ENCODE measurements around the gene PLA2G2E.
"Not testable (repeated sequence)": the region's sequence is repeated elsewhere in the genome, so short reads cannot be mapped to it uniquely, and the experiment has no call there.

PLA2G2E gene

DNA sequence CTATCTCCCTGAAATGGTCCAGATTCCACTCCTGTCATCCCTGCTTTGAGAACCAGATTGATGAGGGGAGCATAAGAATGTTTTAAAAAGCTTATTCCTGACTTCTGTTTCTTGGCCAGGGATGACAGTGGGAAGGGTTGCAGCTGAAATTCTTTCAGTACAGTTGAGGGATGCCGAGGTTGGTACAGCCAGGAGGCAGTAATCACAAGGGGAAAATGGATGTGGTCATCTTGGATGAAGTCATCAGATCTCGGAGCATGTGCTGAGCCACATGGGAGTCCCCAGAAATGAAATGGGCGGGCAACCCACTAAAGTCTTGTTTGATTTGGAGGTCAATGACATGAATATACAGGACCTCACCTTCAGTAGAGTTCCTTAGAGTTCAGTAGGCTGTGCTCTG, 18.7 kb upstream of the PLA2G2E start:
- peaks cover 6% of the 10 kb centered on the region for H3K4me1 Mint-ChIP-seq (ENCODE audit: low read depth)
- no peaks in the 10 kb centered on the region for H3K36me3 Mint-ChIP-seq (ENCODE audit: low read depth)
- no peak overlapping the region for H3K27ac Mint-ChIP-seq
- H3K4me3 Mint-ChIP-seq: no peak overlapping the region
- H3K9me3 Mint-ChIP-seq: no peaks in the 10 kb centered on the region
- H3K27me3 Mint-ChIP-seq: peaks cover 11% of the 10 kb centered on the region

DNA sequence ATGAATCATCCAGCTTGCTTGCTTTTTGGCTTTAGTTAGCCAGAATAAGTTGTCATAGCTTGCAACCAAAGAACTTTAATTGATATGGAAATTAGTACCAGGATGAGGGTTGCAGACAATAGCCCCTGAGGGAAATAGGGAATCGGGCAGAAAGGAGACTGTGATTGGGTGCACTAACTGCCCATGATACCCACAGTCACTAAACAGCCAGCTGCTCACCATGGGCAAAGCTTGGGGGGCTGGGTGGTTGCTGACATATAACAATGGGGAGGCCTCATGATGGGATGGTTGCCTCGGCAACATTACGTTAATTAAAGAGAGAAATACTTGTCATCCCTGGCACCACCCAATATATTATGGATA, 17.8 kb upstream of the PLA2G2E start:
- Mint-ChIP-seq H3K4me3 (no peak overlapping the region), H3K27ac (no peak overlapping the region), H3K36me3 (ENCODE audit: low read depth) (no peaks in the 10 kb centered on the region), H3K4me1 (ENCODE audit: low read depth) (peaks cover 3% of the 10 kb centered on the region), H3K9me3 (no peaks in the 10 kb centered on the region), H3K27me3 (peaks cover 2% of the 10 kb centered on the region)

DNA sequence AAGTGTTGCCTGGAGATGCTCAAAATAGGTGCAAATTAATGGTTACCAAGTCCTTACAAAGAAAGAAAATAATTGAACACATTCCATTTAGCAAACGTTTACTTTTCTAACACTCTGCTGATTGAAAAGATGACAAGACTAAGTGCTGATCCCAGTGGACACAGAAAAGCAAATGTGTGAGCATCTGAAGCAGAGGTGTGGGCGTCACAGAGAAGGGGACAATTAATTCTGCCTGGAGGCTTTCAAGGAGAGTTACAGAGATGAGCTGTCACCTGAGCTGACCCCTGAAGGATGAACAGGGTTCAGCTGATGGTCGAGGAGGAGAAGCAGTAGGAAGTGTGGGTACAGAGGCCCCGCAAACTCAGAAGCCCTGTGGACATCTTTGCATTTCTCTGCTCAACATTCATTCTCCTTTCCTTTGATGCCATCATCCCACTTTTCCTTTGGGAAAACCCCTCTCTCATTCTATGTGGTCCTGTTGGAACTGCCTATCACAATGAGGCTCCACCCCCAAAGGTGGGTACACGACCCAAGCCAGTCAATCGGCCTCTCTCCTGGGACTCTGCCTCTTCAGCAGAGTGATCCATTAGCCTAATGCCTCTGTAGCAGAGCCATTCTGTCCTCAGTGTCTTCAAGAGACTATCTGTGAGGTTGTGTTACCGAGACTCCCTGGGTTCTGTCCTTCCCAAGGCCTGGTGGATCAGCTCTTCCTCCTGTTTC, 17.2 kb upstream of the PLA2G2E start:
- Mint-ChIP-seq H3K27me3 (no peaks in the 10 kb centered on the region), H3K36me3 (ENCODE audit: low read depth) (no peaks in the 10 kb centered on the region), H3K4me1 (ENCODE audit: low read depth) (no peaks in the 10 kb centered on the region), H3K4me3 (no peak overlapping the region), H3K27ac (no peak overlapping the region), H3K9me3 (no peaks in the 10 kb centered on the region)

DNA sequence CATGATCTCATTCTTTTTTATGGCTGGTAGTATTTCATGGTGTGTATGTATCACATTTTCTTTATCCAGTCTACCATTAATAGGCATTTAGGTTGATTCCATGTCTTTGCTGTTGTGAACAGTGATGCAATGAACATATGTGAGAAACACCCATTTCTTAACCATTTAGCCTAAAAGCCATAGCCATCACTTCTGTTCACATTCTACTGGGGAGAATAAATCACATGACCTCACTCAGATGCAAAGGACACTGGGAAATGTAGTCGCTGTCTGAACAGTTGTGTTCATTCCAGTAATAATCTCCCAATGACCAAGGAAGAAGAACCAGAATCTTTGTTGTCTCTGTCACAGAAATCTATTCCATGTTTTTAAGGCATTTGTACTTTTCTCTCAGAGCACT, 15.1 kb upstream of the PLA2G2E start:
- Mint-ChIP-seq H3K4me1 (ENCODE audit: low read depth) (no peaks in the 10 kb centered on the region), H3K9me3 (no peaks in the 10 kb centered on the region), H3K4me3 (no peak overlapping the region), H3K36me3 (ENCODE audit: low read depth) (no peaks in the 10 kb centered on the region), H3K27ac (no peak overlapping the region), H3K27me3 (no peaks in the 10 kb centered on the region)

DNA sequence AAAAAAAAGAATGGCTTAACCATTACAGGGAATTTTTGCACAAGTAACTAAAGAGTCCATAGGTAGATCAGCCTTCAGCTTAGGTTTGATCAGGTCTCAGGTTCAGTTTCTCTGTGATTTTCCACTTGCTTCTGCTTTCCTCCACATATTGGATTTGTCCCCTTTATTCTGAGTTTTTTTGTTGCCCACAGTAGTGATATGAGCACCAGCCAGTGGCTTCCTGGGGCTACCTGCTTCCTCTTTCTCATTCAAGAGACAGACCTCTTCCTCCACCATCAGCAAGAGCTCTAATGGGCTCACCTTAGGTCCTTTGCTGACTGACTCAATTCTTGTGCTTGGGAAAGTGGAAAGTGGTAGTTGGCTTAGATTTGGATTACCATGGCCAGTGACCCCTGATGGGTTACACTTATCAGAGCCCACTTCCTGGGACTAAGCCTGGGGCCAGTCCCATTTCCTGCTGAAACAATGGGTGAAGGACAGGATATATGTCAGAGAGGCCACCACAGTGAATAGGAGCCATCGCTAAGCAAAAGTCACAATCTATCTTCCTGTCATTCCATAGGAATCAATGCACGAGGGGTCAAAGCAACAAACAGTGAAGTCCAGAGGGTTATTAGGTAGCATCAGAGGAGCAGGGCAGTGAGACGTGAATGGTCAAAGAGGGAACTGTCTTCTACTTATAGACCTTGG, 12.8 kb upstream of the PLA2G2E start:
- H3K27me3 Mint-ChIP-seq: no peaks in the 10 kb centered on the region
- H3K4me1 Mint-ChIP-seq (ENCODE audit: low read depth): no peaks in the 10 kb centered on the region
- peaks cover 6% of the 10 kb centered on the region for H3K36me3 Mint-ChIP-seq (ENCODE audit: low read depth)
- H3K27ac Mint-ChIP-seq: no peak overlapping the region
- peaks cover 7% of the 10 kb centered on the region for H3K9me3 Mint-ChIP-seq
- H3K4me3 Mint-ChIP-seq: no peak overlapping the region

DNA sequence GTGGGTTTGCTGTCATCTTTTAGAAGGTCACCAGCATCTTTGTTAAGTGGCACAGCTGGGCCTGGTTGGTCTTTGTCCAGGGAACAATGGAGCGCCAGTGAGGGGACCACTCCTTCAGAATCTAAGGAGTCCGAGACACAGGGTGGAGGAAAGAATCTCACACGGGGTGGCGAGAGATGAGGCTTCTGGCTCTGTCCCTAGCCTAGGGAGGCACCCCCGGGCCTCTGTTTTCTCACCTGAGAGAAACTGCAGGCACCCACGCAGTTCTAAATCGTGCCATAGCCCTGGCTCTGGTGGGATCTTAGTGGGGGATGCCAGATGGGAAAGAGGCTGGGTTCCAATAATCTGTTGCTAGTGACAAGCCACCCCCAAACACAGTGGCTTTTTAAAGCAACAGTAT, 10.9 kb upstream of the PLA2G2E start:
- Mint-ChIP-seq H3K36me3 (ENCODE audit: low read depth) (peaks cover 6% of the 10 kb centered on the region), H3K27ac (no peak overlapping the region), H3K4me3 (no peak overlapping the region), H3K4me1 (ENCODE audit: low read depth) (no peaks in the 10 kb centered on the region), H3K27me3 (no peaks in the 10 kb centered on the region), H3K9me3 (peaks cover 7% of the 10 kb centered on the region)

DNA sequence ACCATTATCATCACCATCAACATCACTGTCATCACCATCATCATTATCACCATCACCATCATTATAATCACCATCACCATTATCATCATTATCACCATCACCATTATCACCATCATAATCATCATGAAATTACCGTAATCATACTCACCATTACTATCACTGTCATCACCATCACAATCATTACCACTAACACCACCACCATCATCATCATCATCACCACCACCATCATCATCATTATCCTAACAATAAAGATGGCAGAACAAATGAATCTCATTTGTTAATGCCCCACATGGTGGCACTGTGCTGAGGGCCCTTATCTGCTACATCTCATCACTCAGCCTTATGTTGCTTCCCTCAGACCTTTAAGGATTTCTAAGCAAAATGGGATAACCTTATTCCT, 9.4 kb upstream of the PLA2G2E start:
- H3K9me3 Mint-ChIP-seq: peaks cover 7% of the 10 kb centered on the region
- H3K27me3 Mint-ChIP-seq: no peaks in the 10 kb centered on the region
- H3K27ac Mint-ChIP-seq: no peak overlapping the region
- H3K4me3 Mint-ChIP-seq: no peak overlapping the region
- peaks cover 6% of the 10 kb centered on the region for H3K36me3 Mint-ChIP-seq (ENCODE audit: low read depth)
- no peaks in the 10 kb centered on the region for H3K4me1 Mint-ChIP-seq (ENCODE audit: low read depth)

- not testable (repeated sequence) for H3K27ac Mint-ChIP-seq; H3K36me3 Mint-ChIP-seq (ENCODE audit: low read depth); H3K4me1 Mint-ChIP-seq (ENCODE audit: low read depth); H3K9me3 Mint-ChIP-seq; H3K4me3 Mint-ChIP-seq; H3K27me3 Mint-ChIP-seq
These were observed 3.7 kb upstream of the PLA2G2E start for GRCh38 chr1:19927130-19927421.

DNA sequence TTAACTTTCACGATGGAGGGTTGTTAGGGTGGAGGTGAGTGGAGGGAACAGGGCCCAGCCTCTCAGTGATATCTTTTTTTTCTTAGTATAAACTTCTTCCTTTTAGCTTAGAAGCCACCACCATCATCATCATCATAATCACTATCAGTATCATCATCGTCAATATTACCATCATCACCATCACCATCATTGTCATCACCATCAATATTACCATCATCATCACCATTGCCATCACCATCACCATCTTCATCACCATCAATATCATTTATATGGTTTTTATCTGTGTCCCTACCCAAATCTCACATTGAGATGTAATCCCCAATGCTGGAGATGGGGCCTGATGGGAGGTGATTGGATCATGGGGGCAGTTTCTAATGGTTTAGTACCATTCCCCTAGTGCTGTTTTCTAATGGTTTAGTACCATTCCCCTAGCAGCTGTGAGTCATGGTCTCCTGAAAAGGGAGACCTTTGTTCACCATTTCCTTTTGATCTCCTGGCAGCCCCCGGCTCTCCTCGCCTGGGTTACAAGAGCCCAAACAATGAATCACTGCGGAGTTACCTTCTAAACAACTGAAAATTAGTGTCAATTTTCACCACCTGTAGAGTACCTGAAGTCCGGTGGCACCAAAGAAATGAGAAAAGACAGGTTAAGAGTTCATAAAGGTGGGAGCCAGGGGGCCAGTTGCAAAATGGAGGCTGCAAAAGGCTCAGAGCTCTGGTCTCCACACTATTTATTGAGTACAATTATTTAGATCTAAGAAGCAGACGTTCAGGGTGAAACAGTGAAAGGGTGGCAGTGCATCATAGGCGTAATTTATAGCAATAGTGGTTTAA, 3.1 kb upstream of the PLA2G2E start:
- Mint-ChIP-seq H3K9me3 (no peaks in the 10 kb centered on the region), H3K27me3 (peaks cover 8% of the 10 kb centered on the region), H3K27ac (no peak overlapping the region), H3K36me3 (ENCODE audit: low read depth) (no peaks in the 10 kb centered on the region), H3K4me3 (no peak overlapping the region), H3K4me1 (ENCODE audit: low read depth) (no peaks in the 10 kb centered on the region)

- Mint-ChIP-seq H3K9me3 (no peaks in the 10 kb centered on the region), H3K36me3 (ENCODE audit: low read depth) (no peaks in the 10 kb centered on the region), H3K4me1 (ENCODE audit: low read depth) (no peaks in the 10 kb centered on the region), H3K27ac (no peak overlapping the region), H3K4me3 (no peak overlapping the region), H3K27me3 (peaks cover 8% of the 10 kb centered on the region)
These were observed 2.1 kb upstream of the PLA2G2E start for GRCh38 chr1:19925342-19926070.

- Mint-ChIP-seq H3K9me3 (no peaks in the 10 kb centered on the region), H3K4me1 (ENCODE audit: low read depth) (no peaks in the 10 kb centered on the region), H3K4me3 (no peak overlapping the region), H3K36me3 (ENCODE audit: low read depth) (no peaks in the 10 kb centered on the region), H3K27me3 (peaks cover 8% of the 10 kb centered on the region), H3K27ac (no peak overlapping the region)
These were observed 533 bp upstream of the PLA2G2E start for GRCh38 chr1:19923953-19924346.

- H3K4me3 Mint-ChIP-seq: no peak overlapping the region
These were observed 1.3 kb downstream of the PLA2G2E start for GRCh38 chr1:19922015-19922688.

DNA sequence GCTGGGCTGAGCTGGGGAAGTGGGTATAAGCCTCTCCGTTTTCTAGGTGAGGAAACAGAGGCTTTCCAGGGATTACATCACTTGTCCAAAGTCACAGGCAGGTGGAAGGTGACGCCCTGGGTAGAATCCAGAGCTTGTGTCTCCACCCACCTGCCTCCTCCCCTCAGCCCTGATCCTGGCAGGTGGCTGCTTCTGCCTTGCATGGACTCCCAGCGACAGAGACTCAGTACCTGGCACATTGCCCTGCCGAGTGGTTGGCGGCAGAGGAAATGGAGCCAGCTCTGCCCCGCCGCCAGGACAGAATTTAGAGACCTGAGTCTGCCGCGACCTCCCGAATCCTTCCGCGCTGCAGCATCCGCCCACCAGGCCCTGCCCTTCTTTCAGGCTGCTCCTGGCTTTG, 2.1 kb downstream of the PLA2G2E start:
- H3K4me3 Mint-ChIP-seq: no peak overlapping the region
- no peaks in the 10 kb centered on the region for H3K36me3 Mint-ChIP-seq (ENCODE audit: low read depth)
- H3K27ac Mint-ChIP-seq: no peak overlapping the region
- peaks cover 4% of the 10 kb centered on the region for H3K27me3 Mint-ChIP-seq
- H3K4me1 Mint-ChIP-seq (ENCODE audit: low read depth): peaks cover 3% of the 10 kb centered on the region
- H3K9me3 Mint-ChIP-seq: no peaks in the 10 kb centered on the region

More at GRCh38 chr1:19922015-19922688, 1.3 kb downstream of the PLA2G2E start:
- no peaks in the 10 kb centered on the region for H3K36me3 Mint-ChIP-seq (ENCODE audit: low read depth)
- H3K4me1 Mint-ChIP-seq (ENCODE audit: low read depth): peaks cover 3% of the 10 kb centered on the region
- H3K27me3 Mint-ChIP-seq: peaks cover 8% of the 10 kb centered on the region
- no peaks in the 10 kb centered on the region for H3K9me3 Mint-ChIP-seq
- H3K27ac Mint-ChIP-seq: no peak overlapping the region

DNA sequence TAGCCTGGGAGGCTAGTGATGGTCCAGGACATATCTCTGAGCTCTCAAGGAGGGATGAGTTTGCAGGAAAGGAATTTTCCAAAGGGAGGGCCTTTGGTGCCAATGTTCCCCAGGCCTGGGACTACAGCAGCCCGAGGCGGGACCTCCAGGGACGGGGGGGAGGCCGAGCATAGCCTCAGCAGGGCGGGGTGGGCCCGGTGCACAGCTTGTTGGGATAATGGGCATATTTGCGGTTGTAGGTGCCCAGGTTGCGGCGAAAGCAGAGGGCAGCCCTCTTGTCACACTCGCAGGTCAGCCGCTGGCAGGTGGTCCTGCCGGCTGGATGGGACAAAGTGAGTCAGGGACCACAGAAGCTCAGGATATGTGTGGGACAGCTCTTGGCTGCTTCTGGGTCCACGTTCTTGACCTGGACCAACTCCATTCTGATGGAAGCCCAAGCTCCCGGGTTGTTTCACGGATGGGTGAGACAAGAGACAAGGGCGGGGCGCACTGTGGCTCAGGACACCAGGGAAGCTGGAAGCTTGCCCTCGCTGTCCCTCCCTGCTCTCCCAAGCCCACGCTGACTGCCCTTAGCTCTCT, 3.2 kb downstream of the PLA2G2E start:
- Mint-ChIP-seq H3K4me3 (no peak overlapping the region), H3K27ac (no peak overlapping the region), H3K36me3 (ENCODE audit: low read depth) (no peaks in the 10 kb centered on the region), H3K27me3 (peaks cover 4% of the 10 kb centered on the region), H3K9me3 (no peaks in the 10 kb centered on the region), H3K4me1 (ENCODE audit: low read depth) (peaks cover 3% of the 10 kb centered on the region)

Data from stimulated activated naive CD8-positive, alpha-beta T cell treated with anti-CD3 and anti-CD28 coated beads, Interleukin-15, Interleukin-2, amounts not matched to agents 100 ng/mL and 50 ng/mL, for 24 hours (primary cell).